ENCODE results near the gene PLA1A.

DNA sequence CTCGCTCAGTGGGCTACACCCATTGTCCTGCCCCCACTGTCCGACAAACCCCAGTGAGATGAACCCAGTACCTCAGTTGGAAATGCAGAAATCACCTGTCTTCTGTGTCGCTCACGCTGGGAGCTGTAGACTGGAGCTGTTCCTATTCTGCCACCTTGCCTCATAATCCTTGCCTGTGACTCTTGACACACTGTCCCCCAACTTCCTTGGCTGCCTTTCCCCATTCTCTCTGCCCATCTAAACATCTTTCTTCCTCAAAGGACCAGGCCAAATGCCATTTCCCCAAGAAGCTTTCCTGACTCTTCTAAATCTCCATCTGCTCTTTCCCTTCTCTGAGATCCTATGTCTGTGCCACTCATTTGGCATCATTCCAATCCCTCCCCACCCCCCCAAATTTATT is 28.5 kb upstream of the PLA1A start:
- TF ChIP-seq, protein P1, sequence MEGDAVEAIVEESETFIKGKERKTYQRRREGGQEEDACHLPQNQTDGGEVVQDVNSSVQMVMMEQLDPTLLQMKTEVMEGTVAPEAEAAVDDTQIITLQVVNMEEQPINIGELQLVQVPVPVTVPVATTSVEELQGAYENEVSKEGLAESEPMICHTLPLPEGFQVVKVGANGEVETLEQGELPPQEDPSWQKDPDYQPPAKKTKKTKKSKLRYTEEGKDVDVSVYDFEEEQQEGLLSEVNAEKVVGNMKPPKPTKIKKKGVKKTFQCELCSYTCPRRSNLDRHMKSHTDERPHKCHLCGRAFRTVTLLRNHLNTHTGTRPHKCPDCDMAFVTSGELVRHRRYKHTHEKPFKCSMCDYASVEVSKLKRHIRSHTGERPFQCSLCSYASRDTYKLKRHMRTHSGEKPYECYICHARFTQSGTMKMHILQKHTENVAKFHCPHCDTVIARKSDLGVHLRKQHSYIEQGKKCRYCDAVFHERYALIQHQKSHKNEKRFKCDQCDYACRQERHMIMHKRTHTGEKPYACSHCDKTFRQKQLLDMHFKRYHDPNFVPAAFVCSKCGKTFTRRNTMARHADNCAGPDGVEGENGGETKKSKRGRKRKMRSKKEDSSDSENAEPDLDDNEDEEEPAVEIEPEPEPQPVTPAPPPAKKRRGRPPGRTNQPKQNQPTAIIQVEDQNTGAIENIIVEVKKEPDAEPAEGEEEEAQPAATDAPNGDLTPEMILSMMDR (IDR thresholded peaks at IDR 0.05): no peak
- no peak for TF ChIP-seq POLR2A (IDR thresholded peaks at IDR 0.05)

Measured in Peyer's patch (tissue), 4 donors.